H1 (cell line): ENCODE results near the gene EHBP1. TPM values are rescaled to one million over a fixed set of nuclear protein-coding genes. Genes with fewer than 3 reads are reported as not detected.

Experiments used
- BRCA1 ChIP-seq: IDR thresholded peaks from 2 replicates; pipeline ENCODE4 v1.6.1; 2012; ENCODE audit warnings: low read depth, low read length, improper control_type of control experiment
- CBX5 ChIP-seq: fragments of 300-800, 300-1000 bp; sonication (generic); IDR thresholded peaks from 2 replicates; pipeline ENCODE4 v1.7.1; 2016; ENCODE audit warnings: antibody characterized with exemption, low read length, low read depth
- NRF1 ChIP-seq: IDR thresholded peaks from 2 replicates; pipeline ENCODE4 v1.6.1; 2011; ENCODE audit warnings: mild to moderate bottlenecking, low read depth, low read length, improper control_type of control experiment
- RFX5 ChIP-seq: IDR thresholded peaks from 2 replicates; pipeline ENCODE4 v1.6.1; 2011; ENCODE audit warnings: low read depth, low read length, improper control_type of control experiment, borderline replicate concordance
- SAP30 ChIP-seq: fragments of 300-600 bp; sonication (generic); IDR thresholded peaks from 2 replicates; pipeline ENCODE4 v1.7.1; 2012; ENCODE audit warnings: low read length, moderate library complexity, mild to moderate bottlenecking, inconsistent platforms; ENCODE audit not compliant: insufficient read depth, insufficient replicate concordance
- SP1 ChIP-seq: IDR thresholded peaks from 2 replicates; pipeline ENCODE4 v1.6.1; 2011; ENCODE audit warnings: low read depth, low read length
- polyA plus RNA-seq, 7 experiments: library from polyadenylated mRNA; depleted of rRNA in 3 of 7; stranded (reverse) in 5 of 7; unstranded in 2 of 7; fragments of >200 nt in 5 of 7; fragments of 200-250 nt in 2 of 7; gene quantifications; 1 replicate in 5 of 7; 2 replicates in 1 of 7; 4 replicates in 1 of 7; pipeline versions ENCODE4 v1.2.1 to v1.2.3, GENCODE V29; 2011 to 2013; ENCODE audit warnings: missing spikeins in 2 of 7, mixed read lengths in 2 of 7
- total RNA-seq: library from RNA; stranded (reverse); fragmentation: NEBNext Ultra II Directional; extraction: Animal tissue kit (Norgen Biotek cat#: 25700); gene quantifications from 2 replicates; pipeline ENCODE4 v1.2.1, GENCODE V29; 2021
- TF ChIP-seq, protein P1 (sequence below): IDR thresholded peaks from 2 replicates; pipeline ENCODE4 v1.6.1; 2012; ENCODE audit warnings: low read length, inconsistent platforms

EHBP1 gene
- total and polyA plus RNA-seq, 2 of the 8 experiments (the other 6 are each of a cell fraction or from before 2014, with no cell fraction given): 12.0 to 64.1 TPM

DNA sequence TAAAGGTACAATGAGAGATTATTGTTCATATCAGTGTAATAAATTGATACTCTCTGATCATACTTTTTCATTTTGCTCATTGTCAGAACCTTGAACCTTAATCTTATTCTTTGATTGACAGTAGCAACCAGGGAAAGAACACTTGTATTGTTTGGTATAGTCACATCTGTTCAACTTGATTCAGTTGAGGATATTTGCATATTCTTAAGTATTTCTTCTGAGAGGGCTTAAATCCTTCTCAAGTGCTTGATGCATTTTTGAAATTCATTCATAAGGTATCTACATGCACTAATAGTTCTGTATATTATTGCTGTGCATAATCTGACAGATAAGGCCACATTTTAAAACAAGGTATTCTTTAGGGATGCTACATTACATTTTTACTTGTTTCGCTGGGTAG lies 118.9 kb downstream of the EHBP1 start (continued):
- TF ChIP-seq SAP30 (no peak), NRF1 (no peak), SP1 (no peak), CBX5 (no peak), BRCA1 (no peak), RFX5 (no peak)
- TF ChIP-seq, protein P1, sequence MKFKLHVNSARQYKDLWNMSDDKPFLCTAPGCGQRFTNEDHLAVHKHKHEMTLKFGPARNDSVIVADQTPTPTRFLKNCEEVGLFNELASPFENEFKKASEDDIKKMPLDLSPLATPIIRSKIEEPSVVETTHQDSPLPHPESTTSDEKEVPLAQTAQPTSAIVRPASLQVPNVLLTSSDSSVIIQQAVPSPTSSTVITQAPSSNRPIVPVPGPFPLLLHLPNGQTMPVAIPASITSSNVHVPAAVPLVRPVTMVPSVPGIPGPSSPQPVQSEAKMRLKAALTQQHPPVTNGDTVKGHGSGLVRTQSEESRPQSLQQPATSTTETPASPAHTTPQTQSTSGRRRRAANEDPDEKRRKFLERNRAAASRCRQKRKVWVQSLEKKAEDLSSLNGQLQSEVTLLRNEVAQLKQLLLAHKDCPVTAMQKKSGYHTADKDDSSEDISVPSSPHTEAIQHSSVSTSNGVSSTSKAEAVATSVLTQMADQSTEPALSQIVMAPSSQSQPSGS: no peak
- TF ChIP-seq, all 59 proteins: peak for 0
